Measurements from ENCODE around the gene NOX5.

Gene NOX5

GRCh38 chr15:69096196-69096595 is 81.7 kb downstream of the NOX5 start:
- peaks cover 33% of the 10 kb centered on the region for H3K27me3 ChIP-seq (ENCODE audit: control insufficient read depth, insufficient read depth, low read length)
- no peaks in the 10 kb centered on the region for H3K36me3 ChIP-seq (ENCODE audit: insufficient read depth, low read length)
- peaks cover 13% of the 10 kb centered on the region for H3K4me1 ChIP-seq (ENCODE audit: control insufficient read depth, insufficient read depth, low read length)
- H3K4me2 ChIP-seq (ENCODE audit: low read length), result no peak overlapping the region
- no peaks in the 10 kb centered on the region for H3K9me3 ChIP-seq (replicated peaks; ENCODE audit: low read length)
- no peak overlapping the region for H3K9ac ChIP-seq (ENCODE audit: low read depth, low read length)
- no peak overlapping the region for H3K4me3 ChIP-seq (ENCODE audit: low read length)

- Histone ChIP-seq H3K27me3 (ENCODE audit: control insufficient read depth, insufficient read depth, low read length) (peaks cover 38% of the 10 kb centered on the region), H3K9ac (ENCODE audit: low read depth, low read length) (no peak overlapping the region), H3K4me2 (ENCODE audit: low read length) (no peak overlapping the region), H3K36me3 (ENCODE audit: insufficient read depth, low read length) (no peaks in the 10 kb centered on the region), H3K4me1 (ENCODE audit: control insufficient read depth, insufficient read depth, low read length) (peaks cover 12% of the 10 kb centered on the region), H3K9me3 (replicated peaks; ENCODE audit: low read length) (no peaks in the 10 kb centered on the region), H3K4me3 (ENCODE audit: low read length) (no peak overlapping the region)
Measured at GRCh38 chr15:69096626-69097025, 82.1 kb downstream of the NOX5 start.

GRCh38 chr15:69098771-69099170 is 84.3 kb downstream of the NOX5 start:
- no peak overlapping the region for H3K4me2 ChIP-seq (ENCODE audit: low read length)
- no peaks in the 10 kb centered on the region for H3K36me3 ChIP-seq (ENCODE audit: insufficient read depth, low read length)
- H3K27me3 ChIP-seq (ENCODE audit: control insufficient read depth, insufficient read depth, low read length), result peaks cover 51% of the 10 kb centered on the region
- no peak overlapping the region for H3K4me3 ChIP-seq (ENCODE audit: low read length)
- no peaks in the 10 kb centered on the region for H3K4me1 ChIP-seq (ENCODE audit: control insufficient read depth, insufficient read depth, low read length)
- H3K9me3 ChIP-seq (replicated peaks; ENCODE audit: low read length), result no peaks in the 10 kb centered on the region
- H3K9ac ChIP-seq (ENCODE audit: low read depth, low read length), result no peak overlapping the region

DNA sequence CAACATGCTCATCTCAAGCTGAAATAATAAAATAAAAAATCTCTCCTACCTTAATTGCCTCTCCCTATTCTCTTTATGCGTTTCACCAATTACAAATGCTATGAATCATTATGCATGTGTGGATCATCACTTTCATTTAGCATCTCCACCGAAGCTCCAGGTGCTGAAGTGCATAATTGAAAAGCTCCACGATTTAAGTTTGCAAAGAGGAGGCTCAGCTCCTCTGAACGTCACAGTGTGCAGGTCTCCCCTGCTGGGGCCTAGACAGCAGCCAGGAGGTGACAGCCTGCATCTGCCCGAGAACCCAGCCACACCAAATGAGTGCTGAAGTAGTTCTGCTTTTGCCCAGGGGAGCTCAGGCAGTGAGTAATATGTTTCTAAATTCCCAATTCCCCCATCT is 85.4 kb downstream of the NOX5 start:
- Histone ChIP-seq H3K27me3 (ENCODE audit: control insufficient read depth, insufficient read depth, low read length) (peaks cover 48% of the 10 kb centered on the region), H3K9ac (ENCODE audit: low read depth, low read length) (no peak overlapping the region), H3K36me3 (ENCODE audit: insufficient read depth, low read length) (no peaks in the 10 kb centered on the region), H3K9me3 (replicated peaks; ENCODE audit: low read length) (no peaks in the 10 kb centered on the region), H3K4me1 (ENCODE audit: control insufficient read depth, insufficient read depth, low read length) (no peaks in the 10 kb centered on the region), H3K4me3 (ENCODE audit: low read length) (no peak overlapping the region), H3K4me2 (ENCODE audit: low read length) (no peak overlapping the region)

DNA sequence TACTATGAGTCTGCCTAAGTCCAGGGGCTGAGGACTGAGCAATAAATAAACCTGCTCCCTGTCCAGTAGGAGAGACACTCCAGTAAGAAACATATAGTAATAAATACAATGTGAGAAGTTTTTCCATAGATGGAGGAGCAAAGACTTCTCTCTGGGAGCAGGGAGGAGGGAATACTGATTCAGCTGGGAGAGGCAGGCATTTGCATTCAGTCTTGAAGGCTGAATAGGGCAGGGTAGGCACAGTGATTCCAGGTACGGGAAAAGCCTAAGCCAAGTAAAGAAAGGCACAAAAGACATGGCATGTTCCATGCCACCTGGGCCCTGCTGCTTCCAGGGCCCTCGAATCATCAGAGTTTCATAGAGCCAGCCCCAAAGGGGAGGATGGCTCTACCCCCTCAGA is 86.3 kb downstream of the NOX5 start:
- Histone ChIP-seq H3K9ac (ENCODE audit: low read depth, low read length) (no peak overlapping the region), H3K4me3 (ENCODE audit: low read length) (no peak overlapping the region), H3K36me3 (ENCODE audit: insufficient read depth, low read length) (no peaks in the 10 kb centered on the region), H3K27me3 (ENCODE audit: control insufficient read depth, insufficient read depth, low read length) (peaks cover 41% of the 10 kb centered on the region), H3K9me3 (replicated peaks; ENCODE audit: low read length) (no peaks in the 10 kb centered on the region), H3K4me1 (ENCODE audit: control insufficient read depth, insufficient read depth, low read length) (no peaks in the 10 kb centered on the region), H3K4me2 (ENCODE audit: low read length) (no peak overlapping the region)

- H3K4me3 ChIP-seq (ENCODE audit: low read length), result no peak overlapping the region
Measured at GRCh38 chr15:69104050-69104750, 89.7 kb downstream of the NOX5 start.

DNA sequence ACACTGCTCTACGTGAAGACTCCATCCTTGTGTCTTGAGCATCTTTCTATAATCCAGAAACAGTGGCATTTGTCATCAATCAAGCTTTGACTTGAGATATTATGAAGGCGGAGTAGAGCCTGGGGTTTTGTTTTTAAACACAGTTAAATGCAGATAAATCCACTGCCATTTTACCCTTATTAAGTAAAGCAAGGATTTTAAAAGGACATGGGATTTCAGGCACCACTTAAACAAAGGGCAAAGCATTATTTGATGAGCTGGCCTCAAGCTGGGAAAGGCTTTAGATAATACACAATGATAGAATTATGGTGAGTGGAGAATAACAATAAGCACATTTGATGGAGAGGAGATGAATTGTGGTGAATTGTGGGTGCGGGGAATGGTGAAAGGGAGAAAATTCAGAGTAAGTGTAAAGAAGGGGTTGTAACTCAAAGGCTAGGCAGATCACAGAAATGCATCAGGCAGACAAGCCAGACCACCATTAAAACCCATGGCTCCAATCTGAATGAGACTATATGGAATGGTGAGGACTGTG is 91.0 kb downstream of the NOX5 start:
- Histone ChIP-seq H3K4me1 (ENCODE audit: control insufficient read depth, insufficient read depth, low read length) (no peaks in the 10 kb centered on the region), H3K4me3 (ENCODE audit: low read length) (no peak overlapping the region), H3K9ac (ENCODE audit: low read depth, low read length) (no peak overlapping the region), H3K36me3 (ENCODE audit: insufficient read depth, low read length) (no peaks in the 10 kb centered on the region), H3K9me3 (replicated peaks; ENCODE audit: low read length) (no peaks in the 10 kb centered on the region), H3K27me3 (ENCODE audit: control insufficient read depth, insufficient read depth, low read length) (peaks cover 35% of the 10 kb centered on the region), H3K4me2 (ENCODE audit: low read length) (no peak overlapping the region)

More at GRCh38 chr15:69104050-69104750, 89.7 kb downstream of the NOX5 start:
- no peaks in the 10 kb centered on the region for H3K36me3 ChIP-seq (ENCODE audit: insufficient read depth, low read length)
- no peak overlapping the region for H3K9ac ChIP-seq (ENCODE audit: low read depth, low read length)
- no peak overlapping the region for H3K4me2 ChIP-seq (ENCODE audit: low read length)
- no peaks in the 10 kb centered on the region for H3K4me1 ChIP-seq (ENCODE audit: control insufficient read depth, insufficient read depth, low read length)
- no peaks in the 10 kb centered on the region for H3K9me3 ChIP-seq (replicated peaks; ENCODE audit: low read length)
- peaks cover 38% of the 10 kb centered on the region for H3K27me3 ChIP-seq (ENCODE audit: control insufficient read depth, insufficient read depth, low read length)

DNA sequence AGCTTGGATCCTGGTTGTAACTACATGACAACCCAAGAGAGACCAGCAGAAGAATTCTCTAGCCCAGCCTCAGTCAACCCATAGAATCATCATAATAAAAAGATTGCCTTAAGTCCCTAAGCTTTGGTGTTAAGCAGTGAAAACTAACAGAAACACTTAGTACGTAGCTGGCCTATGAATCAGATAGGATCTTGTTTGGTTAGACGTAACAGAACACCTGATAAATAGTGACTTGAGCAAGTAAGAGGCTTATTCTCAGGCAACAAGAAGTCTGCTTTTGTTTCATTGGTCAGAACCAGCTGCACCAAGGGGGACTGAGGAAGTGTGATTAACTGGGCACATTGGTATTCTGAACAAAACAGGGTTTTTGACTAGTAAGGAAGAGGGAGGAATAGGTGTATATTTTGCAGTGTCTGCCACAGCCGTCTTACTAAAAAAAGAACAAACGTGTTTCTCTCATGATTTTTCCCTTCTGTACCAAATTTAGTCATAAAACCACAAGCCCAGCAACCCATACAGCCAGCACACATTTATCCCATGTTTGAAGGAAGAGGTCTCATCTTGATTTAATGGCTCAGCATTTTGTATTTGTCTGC is 92.6 kb downstream of the NOX5 start:
- no peaks in the 10 kb centered on the region for H3K4me1 ChIP-seq (ENCODE audit: control insufficient read depth, insufficient read depth, low read length)
- H3K4me2 ChIP-seq (ENCODE audit: low read length), result no peak overlapping the region
- H3K36me3 ChIP-seq (ENCODE audit: insufficient read depth, low read length), result no peaks in the 10 kb centered on the region
- H3K4me3 ChIP-seq (ENCODE audit: low read length), result no peak overlapping the region
- H3K9me3 ChIP-seq (replicated peaks; ENCODE audit: low read length), result no peaks in the 10 kb centered on the region
- peaks cover 28% of the 10 kb centered on the region for H3K27me3 ChIP-seq (ENCODE audit: control insufficient read depth, insufficient read depth, low read length)
- H3K9ac ChIP-seq (ENCODE audit: low read depth, low read length), result no peak overlapping the region
